Choroid plexus epithelial cell (primary cell): ENCODE data around the gene CA9.

Source experiments
- DNase-seq: peaks from one replicate; pipeline ENCODE4 v3.0.0-alpha.2; 2010; ENCODE audit warnings: low read depth
- H3K4me3 ChIP-seq: 2 replicates; pipeline ENCODE4 v1.5.1; 2011; ENCODE audit warnings: low read depth, mild to moderate bottlenecking, control low read depth, low read length, moderate library complexity
- TF ChIP-seq, protein P1 (sequence below): conservative IDR thresholded peaks from 2 replicates; pipeline ENCODE4 v1.5.1; 2011; ENCODE audit warnings: low read depth, mild to moderate bottlenecking, control low read depth, inconsistent platforms, low read length, moderate library complexity

Gene CA9

DNA sequence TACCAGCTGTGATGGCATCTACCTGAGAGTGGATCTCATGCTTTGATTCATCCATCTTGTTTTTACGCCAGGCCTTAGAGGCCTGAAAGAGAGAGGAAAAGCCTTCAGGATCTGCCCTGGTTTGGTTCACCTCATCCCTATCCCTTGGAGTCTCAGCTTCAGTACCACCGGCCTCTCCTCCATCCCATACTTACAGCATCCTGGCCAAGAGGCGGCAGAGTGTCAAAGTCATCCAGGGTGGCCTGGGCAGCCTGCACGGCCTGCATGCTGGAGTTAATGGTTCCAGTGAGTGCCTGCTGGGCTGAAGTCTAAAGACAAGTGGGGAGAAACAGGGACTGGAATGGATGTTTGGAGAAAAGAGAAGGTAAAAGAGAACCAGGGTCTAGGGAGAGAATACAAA lies 45.8 kb downstream of the CA9 start:
- H3K4me3 ChIP-seq = no peak overlapping the region
- DNase-seq = no peak
- TF ChIP-seq, protein P1, sequence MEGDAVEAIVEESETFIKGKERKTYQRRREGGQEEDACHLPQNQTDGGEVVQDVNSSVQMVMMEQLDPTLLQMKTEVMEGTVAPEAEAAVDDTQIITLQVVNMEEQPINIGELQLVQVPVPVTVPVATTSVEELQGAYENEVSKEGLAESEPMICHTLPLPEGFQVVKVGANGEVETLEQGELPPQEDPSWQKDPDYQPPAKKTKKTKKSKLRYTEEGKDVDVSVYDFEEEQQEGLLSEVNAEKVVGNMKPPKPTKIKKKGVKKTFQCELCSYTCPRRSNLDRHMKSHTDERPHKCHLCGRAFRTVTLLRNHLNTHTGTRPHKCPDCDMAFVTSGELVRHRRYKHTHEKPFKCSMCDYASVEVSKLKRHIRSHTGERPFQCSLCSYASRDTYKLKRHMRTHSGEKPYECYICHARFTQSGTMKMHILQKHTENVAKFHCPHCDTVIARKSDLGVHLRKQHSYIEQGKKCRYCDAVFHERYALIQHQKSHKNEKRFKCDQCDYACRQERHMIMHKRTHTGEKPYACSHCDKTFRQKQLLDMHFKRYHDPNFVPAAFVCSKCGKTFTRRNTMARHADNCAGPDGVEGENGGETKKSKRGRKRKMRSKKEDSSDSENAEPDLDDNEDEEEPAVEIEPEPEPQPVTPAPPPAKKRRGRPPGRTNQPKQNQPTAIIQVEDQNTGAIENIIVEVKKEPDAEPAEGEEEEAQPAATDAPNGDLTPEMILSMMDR = no peak

GRCh38 chr9:35723426-35723825 lies 49.7 kb downstream of the CA9 start:
- H3K4me3 ChIP-seq = no peak overlapping the region
- no peak for DNase-seq
- TF ChIP-seq, protein P1 = no peak

DNA sequence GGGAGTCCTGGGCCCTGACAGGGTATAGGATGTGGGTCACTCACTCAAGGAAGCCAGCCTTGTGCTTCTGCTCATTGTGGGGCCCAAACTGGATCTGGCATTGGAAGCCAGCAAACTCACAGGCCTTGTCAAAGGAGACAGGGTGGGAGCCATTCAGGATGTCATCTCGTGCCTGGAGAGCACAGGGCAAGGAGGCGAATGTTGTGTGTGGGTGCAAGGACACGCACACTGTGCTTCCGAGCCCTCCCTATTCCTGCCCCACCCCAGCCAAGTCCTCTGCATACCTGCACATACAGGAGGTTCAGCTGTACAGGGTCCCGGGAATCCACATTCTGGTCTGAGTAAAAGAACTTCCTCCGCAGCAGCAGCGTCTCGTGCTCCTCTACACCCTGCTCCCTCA lies 50.2 kb downstream of the CA9 start:
- no peak overlapping the region for H3K4me3 ChIP-seq

DNA sequence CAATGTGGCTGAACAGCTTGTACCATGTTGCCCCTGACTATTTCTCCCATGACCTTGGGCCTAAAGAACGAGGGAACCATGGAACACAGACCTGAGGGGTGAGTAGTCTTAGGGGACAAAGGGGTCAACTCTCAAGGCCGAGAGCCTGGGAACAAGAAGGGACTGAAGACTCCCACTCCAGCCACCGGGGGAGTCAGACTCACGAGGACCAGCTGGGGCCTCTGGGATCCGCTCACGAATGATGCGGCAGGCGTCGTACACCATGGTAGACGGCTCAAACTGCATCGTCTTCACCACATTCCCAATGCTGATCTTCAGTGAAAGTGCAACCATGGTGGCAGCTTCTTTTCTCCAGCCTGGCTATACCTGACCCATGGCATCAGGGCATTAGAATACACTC lies 51.6 kb downstream of the CA9 start:
- no peak overlapping the region for H3K4me3 ChIP-seq
- no peak for DNase-seq
- TF ChIP-seq, protein P1 = no peak

More for the DNA sequence above, 50.2 kb downstream of the CA9 start:
- TF ChIP-seq, protein P1 = no peak
- no peak for DNase-seq

GRCh38 chr9:35726931-35727330 lies 53.2 kb downstream of the CA9 start:
- peak; percentile 62 for DNase-seq
- TF ChIP-seq, protein P1 = no peak
- no peak overlapping the region for H3K4me3 ChIP-seq

DNA sequence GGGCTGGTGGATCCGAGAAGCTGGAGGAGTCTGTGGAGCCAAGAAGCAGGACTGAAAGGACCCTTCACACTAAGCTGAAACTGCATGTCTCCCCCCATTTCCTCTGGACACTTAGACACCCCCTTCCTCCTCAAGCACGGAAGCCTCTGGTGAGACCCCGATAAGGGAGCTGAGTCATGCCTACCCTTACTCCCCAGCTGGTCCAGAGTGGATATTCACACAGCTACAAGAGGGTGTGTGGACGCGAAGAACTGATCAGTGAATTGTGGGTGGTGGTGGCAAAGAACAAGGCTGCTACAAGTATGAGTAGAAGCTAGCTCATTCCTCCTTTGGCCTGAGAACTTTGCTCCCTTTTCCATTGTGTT lies 53.9 kb downstream of the CA9 start:
- H3K4me3 ChIP-seq = peak overlapping the region; percentile 46
- no peak for DNase-seq
- TF ChIP-seq, protein P1 = no peak

DNA sequence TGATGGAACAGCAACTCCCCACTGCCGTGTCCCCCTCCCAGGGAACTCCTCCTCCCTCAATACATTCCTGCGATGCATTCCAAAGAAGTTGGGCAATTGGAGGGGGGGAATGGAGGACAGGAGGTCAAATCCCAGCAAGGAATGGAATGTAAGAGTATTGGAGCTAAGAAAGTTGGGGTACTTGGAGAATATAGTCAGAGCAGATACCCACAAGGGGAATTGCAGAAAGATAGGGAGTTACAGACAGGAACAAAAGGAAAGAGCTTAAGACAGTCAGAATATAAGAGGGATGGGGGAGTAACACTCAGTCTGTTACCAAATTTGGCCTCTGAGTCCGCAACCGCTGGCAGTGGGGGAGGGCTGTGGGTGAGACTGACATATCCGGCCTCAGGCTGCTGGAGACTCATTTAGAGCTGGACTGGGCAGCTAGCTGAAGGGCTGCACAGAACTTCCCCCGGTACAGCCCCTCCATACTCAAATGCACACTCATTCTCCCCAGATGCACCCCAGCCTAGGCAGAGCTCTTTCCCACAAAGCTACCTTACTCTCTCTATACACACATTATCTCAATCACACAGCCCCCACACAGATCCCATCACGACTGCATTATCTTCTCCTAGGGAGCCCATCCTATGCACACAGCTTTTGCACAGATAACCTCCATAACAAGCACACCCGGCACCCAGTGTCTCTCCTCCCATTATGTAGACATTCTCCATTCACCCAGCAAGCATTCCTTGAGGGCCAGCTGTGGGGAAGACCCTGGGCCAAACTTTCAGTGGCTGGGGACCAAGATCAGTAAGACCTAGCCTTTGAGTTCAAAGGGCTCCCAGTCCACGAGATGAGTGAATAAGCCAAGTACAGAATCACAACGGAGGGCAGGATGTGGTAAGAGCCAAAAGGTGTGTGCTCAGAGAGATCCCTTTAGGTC lies 54.6 kb downstream of the CA9 start:
- TF ChIP-seq, protein P1 = no peak
- peak overlapping the region; percentile 46 for H3K4me3 ChIP-seq
- peak; percentile 87 for DNase-seq
